ENCODE data around the gene ZNF584.

The ZNF584 gene

GRCh38 chr19:58385891-58386575 is 22.4 kb upstream of the ZNF584 start:
- peaks cover 6% of the 10 kb centered on the region; the same call in 1 of the 2 replicates for H3K36me3 ChIP-seq (ENCODE audit: insufficient read depth, low read length)
- H3K4me2 ChIP-seq (ENCODE audit: low read depth, low read length, poor library complexity, severe bottlenecking) = peak overlapping the region; percentile 88
- H3K9me2 ChIP-seq (replicated peaks; ENCODE audit: low read depth, low read length) = no peaks in the 10 kb centered on the region
- H4K20me1 ChIP-seq (ENCODE audit: insufficient read depth, low read length, poor library complexity, severe bottlenecking) = peaks cover 34% of the 10 kb centered on the region
- peak overlapping the region; percentile 96 for H3K4me3 ChIP-seq (ENCODE audit: low read length, poor library complexity, severe bottlenecking)
- H3K4me1 ChIP-seq (ENCODE audit: insufficient read depth, low read length, poor library complexity, severe bottlenecking) = peaks cover 31% of the 10 kb centered on the region
- H2AFZ ChIP-seq (ENCODE audit: low read length) = peak overlapping the region; percentile 77
- no peaks in the 10 kb centered on the region for H3K27me3 ChIP-seq (ENCODE audit: insufficient read depth, low read length, poor library complexity, severe bottlenecking)
- H3F3A ChIP-seq (ENCODE audit: low read depth) = no peaks in the 10 kb centered on the region
- no peaks in the 10 kb centered on the region for H3K9me3 ChIP-seq (ENCODE audit: insufficient read depth, low read depth, low read length)
- TF ChIP-seq, protein P1, sequence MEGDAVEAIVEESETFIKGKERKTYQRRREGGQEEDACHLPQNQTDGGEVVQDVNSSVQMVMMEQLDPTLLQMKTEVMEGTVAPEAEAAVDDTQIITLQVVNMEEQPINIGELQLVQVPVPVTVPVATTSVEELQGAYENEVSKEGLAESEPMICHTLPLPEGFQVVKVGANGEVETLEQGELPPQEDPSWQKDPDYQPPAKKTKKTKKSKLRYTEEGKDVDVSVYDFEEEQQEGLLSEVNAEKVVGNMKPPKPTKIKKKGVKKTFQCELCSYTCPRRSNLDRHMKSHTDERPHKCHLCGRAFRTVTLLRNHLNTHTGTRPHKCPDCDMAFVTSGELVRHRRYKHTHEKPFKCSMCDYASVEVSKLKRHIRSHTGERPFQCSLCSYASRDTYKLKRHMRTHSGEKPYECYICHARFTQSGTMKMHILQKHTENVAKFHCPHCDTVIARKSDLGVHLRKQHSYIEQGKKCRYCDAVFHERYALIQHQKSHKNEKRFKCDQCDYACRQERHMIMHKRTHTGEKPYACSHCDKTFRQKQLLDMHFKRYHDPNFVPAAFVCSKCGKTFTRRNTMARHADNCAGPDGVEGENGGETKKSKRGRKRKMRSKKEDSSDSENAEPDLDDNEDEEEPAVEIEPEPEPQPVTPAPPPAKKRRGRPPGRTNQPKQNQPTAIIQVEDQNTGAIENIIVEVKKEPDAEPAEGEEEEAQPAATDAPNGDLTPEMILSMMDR (conservative IDR thresholded peaks at IDR 0.05; ENCODE audit: low read length) = no peak
- TF ChIP-seq EZH2phosphoT487 (IDR thresholded peaks at IDR 0.05; ENCODE audit: borderline replicate concordance) = no peak
- peak overlapping the region; percentile 99 for H3K9ac ChIP-seq (ENCODE audit: low read depth, low read length, poor library complexity, severe bottlenecking)
- H3K79me2 ChIP-seq (ENCODE audit: insufficient read depth, low read length) = peaks cover 55% of the 10 kb centered on the region

- H2AFZ ChIP-seq (ENCODE audit: low read length) = peak within 1 kb of the TSS; percentile 77
- peaks cover 34% of the 10 kb centered on the region for H3K4me1 ChIP-seq (ENCODE audit: insufficient read depth, low read length, poor library complexity, severe bottlenecking)
- H3K9ac ChIP-seq (ENCODE audit: low read depth, low read length, poor library complexity, severe bottlenecking) = peak within 1 kb of the TSS; percentile 99
- H3K36me3 ChIP-seq (ENCODE audit: insufficient read depth, low read length) = peaks cover 6% of the 10 kb centered on the region; the same call in 1 of the 2 replicates
- H3K79me2 ChIP-seq (ENCODE audit: insufficient read depth, low read length) = peaks cover 62% of the 10 kb centered on the region
- no peaks in the 10 kb centered on the region for H3F3A ChIP-seq (ENCODE audit: low read depth)
- peaks cover 35% of the 10 kb centered on the region for H4K20me1 ChIP-seq (ENCODE audit: insufficient read depth, low read length, poor library complexity, severe bottlenecking)
- no peaks in the 10 kb centered on the region for H3K9me2 ChIP-seq (replicated peaks; ENCODE audit: low read depth, low read length)
- TF ChIP-seq EZH2phosphoT487 (IDR thresholded peaks at IDR 0.05; ENCODE audit: borderline replicate concordance) = no peak
- TF ChIP-seq, protein P1 (conservative IDR thresholded peaks at IDR 0.05; ENCODE audit: low read length) = no peak
- no peaks in the 10 kb centered on the region for H3K9me3 ChIP-seq (ENCODE audit: insufficient read depth, low read depth, low read length)
- peak within 1 kb of the TSS; percentile 99 for H3K4me2 ChIP-seq (ENCODE audit: low read depth, low read length, poor library complexity, severe bottlenecking)
- no peaks in the 10 kb centered on the region for H3K27me3 ChIP-seq (ENCODE audit: insufficient read depth, low read length, poor library complexity, severe bottlenecking)
- H3K4me3 ChIP-seq (ENCODE audit: low read length, poor library complexity, severe bottlenecking) = peak within 1 kb of the TSS; percentile 96
Observed at GRCh38 chr19:58386576-58387337, 21.7 kb upstream of the ZNF584 start, which contains the start of gene RPS5. RPS5 (plus strand) TSS chr19:58387269; CDS start chr19:58388138, 869 bp downstream.

- H3K9me2 ChIP-seq (replicated peaks; ENCODE audit: low read depth, low read length) = no peaks in the 10 kb centered on the region
- peak overlapping the region; percentile 96 for H3K4me3 ChIP-seq (ENCODE audit: low read length, poor library complexity, severe bottlenecking)
- peaks cover 37% of the 10 kb centered on the region for H4K20me1 ChIP-seq (ENCODE audit: insufficient read depth, low read length, poor library complexity, severe bottlenecking)
- H3K27me3 ChIP-seq (ENCODE audit: insufficient read depth, low read length, poor library complexity, severe bottlenecking) = no peaks in the 10 kb centered on the region
- H3K36me3 ChIP-seq (ENCODE audit: insufficient read depth, low read length) = peaks cover 6% of the 10 kb centered on the region; the same call in 1 of the 2 replicates
- no peaks in the 10 kb centered on the region for H3K9me3 ChIP-seq (ENCODE audit: insufficient read depth, low read depth, low read length)
- no peaks in the 10 kb centered on the region for H3F3A ChIP-seq (ENCODE audit: low read depth)
- TF ChIP-seq, protein P1 (conservative IDR thresholded peaks at IDR 0.05; ENCODE audit: low read length) = peak; percentile 43
- no peak for TF ChIP-seq EZH2phosphoT487 (IDR thresholded peaks at IDR 0.05; ENCODE audit: borderline replicate concordance)
- H2AFZ ChIP-seq (ENCODE audit: low read length) = no peak overlapping the region
- H3K79me2 ChIP-seq (ENCODE audit: insufficient read depth, low read length) = peaks cover 70% of the 10 kb centered on the region
- peak overlapping the region; percentile 81 for H3K9ac ChIP-seq (ENCODE audit: low read depth, low read length, poor library complexity, severe bottlenecking)
- H3K4me2 ChIP-seq (ENCODE audit: low read depth, low read length, poor library complexity, severe bottlenecking) = peak overlapping the region; percentile 99
- H3K4me1 ChIP-seq (ENCODE audit: insufficient read depth, low read length, poor library complexity, severe bottlenecking) = peaks cover 28% of the 10 kb centered on the region
Observed at GRCh38 chr19:58387338-58388174, 20.9 kb upstream of the ZNF584 start.

All from Loucy (cell line).